Posterior cingulate gyrus (tissue), 11 donors: Measurements from ENCODE around the gene CA4.
A peak's percentile ranks its signal among the peaks of the same experiment; 100 is the strongest.
"Not testable (repeated sequence)": the region's sequence is repeated elsewhere in the genome, so short reads cannot be mapped to it uniquely, and the experiment has no call there.

Experiments
- DNase-seq, 10 donors: peaks; one replicate each; pipeline versions ENCODE4 v3.0.0 to v3.0.0-alpha.2; 2020 to 2021; ENCODE audit warnings: mixed read lengths in 3 of 10
- intact Hi-C: fragments of 100-400 bp; cut with DNase I; formaldehyde crosslinking; loops from one replicate; pipeline ENCODE4 v1.15.1; 2023

Gene CA4

DNA sequence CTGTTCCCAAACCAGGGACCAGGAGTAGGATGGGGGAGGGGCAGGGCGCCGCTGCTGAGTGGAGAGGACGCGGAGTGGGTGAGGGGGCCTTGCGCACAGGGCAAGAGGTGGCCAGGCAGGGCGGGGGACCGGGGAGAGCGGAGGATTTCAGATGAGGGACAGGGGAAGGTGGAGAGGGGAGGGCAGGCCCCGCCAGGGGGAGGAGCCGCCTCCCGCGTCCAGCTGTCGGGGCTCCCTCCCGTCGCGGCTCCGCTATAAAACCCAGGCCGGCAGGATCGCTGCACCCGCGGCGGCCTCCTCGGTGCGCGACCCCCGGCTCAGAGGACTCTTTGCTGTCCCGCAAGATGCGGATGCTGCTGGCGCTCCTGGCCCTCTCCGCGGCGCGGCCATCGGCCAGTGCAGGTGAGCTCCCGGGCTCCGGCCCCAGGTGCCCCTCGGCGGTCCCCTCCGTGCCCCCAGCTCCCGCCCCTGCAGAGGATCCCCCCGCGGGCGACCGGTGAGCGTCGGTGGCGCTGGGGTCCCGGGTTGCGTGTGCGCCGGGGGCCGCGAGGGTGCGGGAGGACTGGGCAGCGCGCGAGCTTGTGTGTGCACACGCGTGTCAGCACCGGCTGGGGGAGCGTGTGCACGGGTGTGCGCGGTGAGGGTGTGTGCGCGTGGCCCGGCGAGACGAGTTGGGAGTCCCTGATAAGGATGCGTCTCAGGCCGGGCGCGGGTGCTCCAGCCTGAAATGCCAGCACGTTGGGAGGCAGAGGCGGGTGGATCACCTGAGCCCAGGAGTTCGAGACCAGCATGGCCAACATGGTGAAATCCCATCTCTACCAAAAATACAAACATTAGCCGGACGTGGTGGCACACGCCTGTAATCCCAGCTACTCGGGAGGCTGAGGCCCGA is at the start of gene CA4:
TSS of gene CA4 (plus strand) at position 283 of the 892 bp plus-strand sequence. CDS start at position 345, 62 bp downstream.
- peak in 1 of 10 donors; percentile 76 for DNase-seq
- intact Hi-C loops = loop anchor here (10.0 kb wide), 1 partner anchor 285 kb away; no protein-coding TSS in a partner anchor

DNA sequence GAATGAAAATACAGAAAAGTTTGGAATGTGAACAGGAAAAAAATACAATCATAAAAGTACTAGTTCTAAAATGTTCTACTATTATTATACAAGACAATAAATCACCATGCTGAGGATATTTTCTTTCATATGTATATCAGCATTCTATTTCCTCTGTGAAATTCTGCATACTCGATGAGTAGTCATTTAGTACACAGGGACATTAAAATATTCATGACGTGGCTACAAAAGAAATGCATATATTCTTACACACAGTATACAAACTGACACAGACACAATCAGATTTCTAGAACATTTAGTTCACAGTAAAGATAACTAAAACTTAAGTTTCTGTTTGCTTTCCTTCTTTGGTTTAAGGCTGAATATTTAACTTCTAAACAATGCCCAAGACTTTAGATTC is 49.2 kb upstream of the CA4 start:
- intact Hi-C loops = loop anchor here (10.0 kb wide), 1 partner anchor 334 kb away; no protein-coding TSS in a partner anchor
- not testable (repeated sequence) for DNase-seq

DNA sequence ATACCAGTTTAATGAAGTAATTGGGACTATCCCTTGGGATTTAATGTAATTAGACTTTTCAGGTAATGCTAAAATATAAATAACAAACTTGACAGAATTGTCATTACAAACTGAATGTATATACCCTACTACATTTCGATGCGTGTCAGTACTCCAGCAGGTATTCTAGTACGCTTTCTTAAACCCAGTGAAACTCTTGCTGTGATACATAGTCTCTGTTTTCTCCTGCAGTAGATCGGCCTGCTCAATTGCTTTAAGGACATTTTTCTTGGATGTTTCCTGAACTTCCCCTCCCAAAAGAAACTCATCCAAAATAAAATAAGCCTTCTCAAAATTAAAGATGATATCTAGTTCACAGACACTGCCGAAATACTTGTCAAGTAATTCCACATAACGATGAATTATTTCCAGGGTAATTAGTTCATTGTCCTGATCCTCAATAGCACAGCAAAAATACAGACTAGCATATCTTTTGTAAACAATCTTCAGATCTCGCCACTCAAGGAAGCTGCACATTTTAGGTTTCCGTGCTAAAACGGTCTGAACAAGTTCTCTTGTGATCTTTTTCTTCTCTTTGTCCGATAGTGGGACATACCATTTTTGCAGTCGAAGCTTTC is 47.6 kb upstream of the CA4 start:
- not testable (repeated sequence) for DNase-seq
- intact Hi-C loops = loop anchor here (10.0 kb wide), 1 partner anchor 333 kb away; no protein-coding TSS in a partner anchor

DNA sequence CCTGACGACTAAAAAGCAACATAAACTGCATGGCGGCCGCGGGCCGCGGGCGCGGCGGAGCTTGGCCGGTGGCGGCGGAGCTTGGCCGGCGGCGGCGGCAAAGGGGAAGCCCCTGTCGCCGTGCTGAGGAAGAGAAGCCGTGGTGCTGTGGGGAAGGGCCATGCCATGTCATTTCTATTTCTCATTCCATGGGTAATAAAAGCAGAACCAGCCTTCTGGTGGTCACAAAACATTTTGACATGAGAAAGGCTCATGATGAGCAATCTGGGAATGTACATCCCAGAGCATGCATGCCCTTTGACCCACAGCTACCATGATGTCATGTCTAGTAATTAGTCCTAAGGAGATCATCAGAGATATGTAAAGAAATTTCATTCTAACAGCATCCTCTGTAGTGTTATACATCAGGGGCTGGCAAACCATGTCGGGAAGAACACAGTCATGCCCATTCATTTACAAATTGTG is 47.1 kb upstream of the CA4 start:
- DNase-seq = peak in 4 of 10 donors; percentile 18 to 85 (median 36)

DNA sequence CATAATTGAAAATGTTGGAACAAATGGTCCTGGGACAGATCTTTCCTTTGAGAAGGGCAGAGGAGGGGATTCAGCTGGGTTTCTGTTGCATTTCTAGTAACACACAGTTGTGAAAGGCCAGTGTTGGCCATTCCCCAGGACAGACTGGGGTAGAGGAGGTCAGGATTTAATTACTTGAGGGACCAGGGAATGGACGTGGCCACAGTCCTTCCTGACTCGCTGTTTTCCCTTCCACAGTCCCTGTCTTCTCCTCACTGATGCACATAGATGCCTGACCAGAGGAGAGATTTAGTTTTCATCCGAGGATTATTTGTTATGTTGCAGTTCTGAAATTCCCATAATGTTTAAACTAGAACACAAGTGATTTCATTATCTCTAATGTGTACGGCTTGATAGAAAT is 45.8 kb upstream of the CA4 start:
- no peak for DNase-seq
- intact Hi-C loops = loop anchor here (10.0 kb wide), 1 partner anchor 331 kb away; no protein-coding TSS in a partner anchor

More for the DNA sequence above, 47.1 kb upstream of the CA4 start:
- intact Hi-C loops = loop anchor here (10.0 kb wide), 1 partner anchor 332 kb away; no protein-coding TSS in a partner anchor

DNA sequence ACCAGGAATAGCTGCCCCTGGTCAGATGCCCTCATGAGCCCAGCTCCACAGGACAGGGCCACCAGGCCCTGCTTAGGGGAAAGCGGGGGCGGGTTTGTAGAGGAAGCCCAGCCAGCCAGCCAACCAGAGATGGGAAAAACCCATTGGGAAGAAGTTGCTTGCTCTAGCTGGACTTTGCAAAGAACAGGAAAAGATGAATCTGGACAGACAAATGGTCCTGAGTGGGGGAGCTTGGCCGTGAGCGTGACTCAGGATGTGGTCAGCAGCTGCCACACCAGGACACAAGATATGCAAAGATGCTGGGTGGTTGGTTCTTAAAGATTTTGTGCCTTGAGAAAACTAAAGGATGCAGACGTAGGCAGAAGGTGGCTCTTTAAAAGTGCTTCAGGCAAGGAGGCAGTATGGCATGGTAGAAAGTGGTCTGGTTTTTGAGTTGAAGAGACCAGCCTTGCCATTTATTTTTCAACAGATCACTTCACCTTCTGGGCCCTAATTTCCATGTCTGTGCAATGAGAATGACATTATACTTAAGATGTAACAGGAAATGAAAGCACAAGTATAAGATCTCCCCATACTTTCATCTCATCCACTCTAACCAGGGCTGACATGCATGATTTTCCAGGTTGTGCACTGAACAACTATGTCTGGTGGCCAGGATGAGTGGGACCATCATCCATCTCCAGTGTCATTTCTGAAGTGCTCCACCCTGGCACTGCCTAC is 43.3 kb upstream of the CA4 start:
- DNase-seq = peak in 1 of 10 donors; percentile 22
- intact Hi-C loops = loop anchor here (10.0 kb wide), 1 partner anchor 328 kb away; no protein-coding TSS in a partner anchor

DNA sequence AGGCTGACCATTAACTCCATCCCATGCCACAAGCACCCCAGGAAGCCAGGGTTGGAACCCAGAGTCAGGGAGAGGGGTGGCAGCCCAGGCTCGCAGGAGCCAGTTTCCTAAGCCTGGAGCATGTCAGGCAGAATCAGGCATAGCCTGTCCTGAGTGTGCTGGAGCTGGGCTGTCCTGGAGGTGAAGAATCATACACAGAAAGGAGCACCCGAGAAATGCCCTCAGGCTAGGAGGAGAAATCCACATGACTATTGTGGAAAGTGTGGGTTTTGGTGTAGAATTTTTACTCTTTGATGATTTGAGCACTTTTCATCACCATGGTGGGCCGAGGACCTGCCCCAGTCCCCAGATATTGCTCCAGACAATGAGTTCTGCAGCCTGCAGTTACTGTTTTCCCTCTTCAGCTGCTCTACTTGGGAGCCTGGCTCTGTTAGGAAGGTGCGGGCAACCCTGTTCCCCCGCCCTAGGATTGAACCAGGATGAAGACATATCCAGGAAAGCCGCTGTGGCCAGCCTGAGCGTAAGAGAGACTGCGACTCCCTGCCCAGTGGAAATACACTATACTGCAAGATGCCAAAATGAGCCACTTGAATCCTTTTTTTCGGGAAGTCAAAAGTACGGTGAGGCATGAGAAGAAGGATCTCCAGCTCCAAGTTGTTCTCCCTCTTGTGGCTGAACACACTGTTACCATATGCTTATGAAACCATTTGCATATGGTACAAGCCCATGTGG is 42.1 kb upstream of the CA4 start:
- DNase-seq = peak in 1 of 10 donors; percentile 33
- intact Hi-C loops = loop anchor here (10.0 kb wide), 1 partner anchor 327 kb away; no protein-coding TSS in a partner anchor

DNA sequence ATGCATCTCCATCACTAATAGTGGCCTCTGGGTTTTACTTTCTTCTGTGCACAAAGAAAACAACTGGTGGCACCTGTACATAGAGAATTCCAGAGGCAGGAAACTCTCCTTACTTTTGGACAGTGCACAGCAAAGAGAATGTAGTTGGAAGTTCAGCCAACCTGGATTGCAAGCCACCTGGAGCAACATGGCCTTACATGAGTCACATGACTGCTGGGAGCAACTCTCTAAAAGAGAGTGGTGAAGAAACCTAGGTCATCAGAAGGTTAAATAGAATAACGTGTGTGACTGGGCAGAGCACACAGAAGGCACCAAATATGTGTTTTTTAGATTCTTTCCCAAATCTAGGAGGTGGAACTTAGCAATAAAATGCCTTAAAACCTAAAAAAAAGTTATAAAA is 41.5 kb upstream of the CA4 start:
- intact Hi-C loops = loop anchor here (10.0 kb wide), 1 partner anchor 326 kb away; no protein-coding TSS in a partner anchor
- DNase-seq = not testable (repeated sequence)

DNA sequence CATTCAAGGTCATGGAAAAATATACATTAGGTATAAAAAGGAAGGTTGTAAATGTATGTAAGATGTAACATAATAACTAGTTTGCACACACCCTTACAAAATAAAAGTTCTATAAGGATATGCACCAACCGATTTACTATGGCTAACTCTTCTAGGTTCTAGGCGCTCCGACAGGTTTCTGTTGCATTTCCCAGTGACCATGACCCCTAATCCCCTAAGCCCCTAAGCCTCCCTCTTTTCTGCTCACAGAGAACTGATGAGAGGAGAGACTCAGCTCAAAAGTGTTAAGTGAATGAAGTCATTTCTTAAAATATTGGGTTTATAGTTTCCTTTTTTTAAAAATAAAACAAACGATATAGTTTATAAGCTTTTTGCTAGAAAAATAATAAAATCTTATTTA is 41.1 kb upstream of the CA4 start:
- intact Hi-C loops = loop anchor here (10.0 kb wide), 1 partner anchor 326 kb away; no protein-coding TSS in a partner anchor
- DNase-seq = no peak

DNA sequence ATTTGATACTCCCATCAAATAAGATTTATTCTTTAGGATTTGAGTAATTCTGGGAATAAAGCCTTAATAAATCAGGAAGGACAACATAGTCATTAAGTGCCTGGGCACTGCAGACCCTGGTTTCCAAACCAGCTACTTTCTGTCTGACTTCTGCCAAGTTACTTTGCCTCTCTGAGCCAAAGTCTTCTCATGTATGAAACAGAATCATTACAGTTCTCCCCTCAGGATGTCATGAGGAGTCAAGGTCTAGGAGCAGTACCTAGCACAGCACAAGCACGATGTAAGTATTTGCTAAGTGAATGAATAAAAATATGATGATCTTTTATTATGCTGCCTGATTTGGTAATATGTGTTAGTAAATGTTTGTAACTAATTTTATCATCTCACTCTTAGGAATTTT is 40.6 kb upstream of the CA4 start:
- DNase-seq = no peak
- intact Hi-C loops = loop anchor here (10.0 kb wide), 1 partner anchor 326 kb away; no protein-coding TSS in a partner anchor

DNA sequence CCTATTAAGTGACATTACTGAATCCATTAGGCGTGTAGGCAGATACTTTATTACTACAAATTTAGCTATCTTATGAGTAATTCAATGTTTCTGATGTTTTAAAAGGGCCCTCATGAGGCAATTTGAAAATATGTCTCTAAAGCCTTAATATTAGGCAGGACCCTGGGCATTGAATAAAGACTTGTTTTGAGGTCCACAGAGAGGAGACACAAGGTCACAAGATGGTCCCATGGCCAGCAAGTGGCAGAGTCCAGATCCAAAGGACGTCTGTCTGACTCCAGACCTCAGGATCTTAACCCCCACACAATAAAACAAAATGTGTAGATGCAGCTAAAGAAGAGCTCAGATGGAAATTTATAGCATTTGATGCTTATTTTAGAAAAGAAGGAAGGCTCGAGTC is 39.2 kb upstream of the CA4 start:
- no peak for DNase-seq
- intact Hi-C loops = no loop called here

DNA sequence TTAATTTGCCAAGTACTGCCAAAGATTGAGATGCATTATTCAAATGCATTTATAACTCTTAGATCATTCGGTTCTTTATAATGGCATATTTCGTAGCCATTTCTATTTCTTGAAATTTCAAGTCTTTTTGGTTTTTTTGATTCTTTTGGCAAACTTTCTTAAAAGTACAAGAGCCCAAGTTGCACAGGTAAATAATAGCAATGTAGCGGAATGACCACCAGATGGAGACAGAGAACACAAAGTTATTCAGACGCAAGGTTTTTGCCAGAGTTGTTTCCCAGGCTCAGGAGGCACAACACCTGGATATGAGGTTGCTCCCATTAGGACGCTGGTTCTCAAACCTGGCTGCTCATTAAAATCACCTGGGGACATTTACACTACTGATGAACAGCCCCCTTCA is 38.1 kb upstream of the CA4 start:
- intact Hi-C loops, DNase-seq: not testable (repeated sequence)

DNA sequence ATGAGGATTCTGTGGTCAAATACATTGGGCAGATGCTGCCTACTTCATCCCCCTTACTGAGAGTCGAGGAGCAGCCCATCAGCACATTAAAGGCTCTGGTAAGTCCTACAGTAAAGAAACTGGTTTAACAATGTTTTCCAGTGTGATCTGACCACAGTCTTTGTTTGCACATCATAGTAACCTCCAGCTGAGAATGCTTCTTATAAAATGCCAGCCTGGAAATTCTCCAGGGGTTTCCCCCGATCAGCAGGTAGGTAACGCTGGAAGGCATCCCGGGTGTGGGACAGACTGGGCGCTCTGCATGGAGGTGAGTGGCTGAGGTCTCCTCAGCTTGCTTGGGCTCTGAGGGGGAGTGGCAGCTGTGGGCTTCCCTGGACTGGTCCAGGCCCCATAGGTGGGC is 34.4 kb upstream of the CA4 start:
- DNase-seq, intact Hi-C loops: not testable (repeated sequence)

DNA sequence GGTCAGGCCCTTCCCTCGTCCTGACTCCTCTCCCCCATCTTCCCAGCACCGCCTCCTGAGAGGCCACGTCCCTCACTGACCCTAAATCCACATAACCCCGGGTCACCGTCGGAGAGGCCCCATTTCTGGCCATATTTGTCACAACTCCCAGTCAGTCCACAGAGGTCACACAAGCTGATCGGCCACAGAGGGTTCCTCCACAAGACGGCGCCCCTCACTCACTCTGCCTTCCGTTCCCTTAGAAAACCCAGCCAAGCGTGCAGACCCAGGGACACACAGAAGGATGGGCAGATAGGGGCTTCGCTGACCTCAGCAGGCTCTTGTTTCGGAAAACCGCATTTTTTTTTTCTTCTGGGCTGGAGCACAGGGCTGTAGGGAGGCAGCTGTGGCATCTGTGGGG is 33.6 kb upstream of the CA4 start:
- intact Hi-C loops, DNase-seq: not testable (repeated sequence)

DNA sequence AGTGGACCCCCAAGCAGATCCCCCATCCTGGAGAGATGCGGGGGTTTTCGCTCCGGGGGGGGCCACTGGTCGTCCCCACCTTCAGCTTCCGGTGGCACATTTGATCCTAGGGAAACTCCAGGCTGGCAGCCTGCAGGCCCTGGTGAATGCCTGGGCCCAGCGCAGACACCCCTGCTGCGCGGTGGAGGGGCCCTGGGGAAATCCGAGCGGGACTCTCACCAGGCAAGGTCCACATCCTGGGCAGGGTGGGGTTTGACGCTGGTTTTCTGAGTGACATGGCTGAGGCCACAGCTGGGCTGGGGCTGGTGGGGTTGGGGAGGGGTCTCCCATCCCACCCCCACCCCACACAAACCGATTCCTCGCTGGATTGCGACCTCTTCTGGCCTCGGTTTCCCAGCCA is 30.6 kb upstream of the CA4 start:
- DNase-seq, intact Hi-C loops: not testable (repeated sequence)

DNA sequence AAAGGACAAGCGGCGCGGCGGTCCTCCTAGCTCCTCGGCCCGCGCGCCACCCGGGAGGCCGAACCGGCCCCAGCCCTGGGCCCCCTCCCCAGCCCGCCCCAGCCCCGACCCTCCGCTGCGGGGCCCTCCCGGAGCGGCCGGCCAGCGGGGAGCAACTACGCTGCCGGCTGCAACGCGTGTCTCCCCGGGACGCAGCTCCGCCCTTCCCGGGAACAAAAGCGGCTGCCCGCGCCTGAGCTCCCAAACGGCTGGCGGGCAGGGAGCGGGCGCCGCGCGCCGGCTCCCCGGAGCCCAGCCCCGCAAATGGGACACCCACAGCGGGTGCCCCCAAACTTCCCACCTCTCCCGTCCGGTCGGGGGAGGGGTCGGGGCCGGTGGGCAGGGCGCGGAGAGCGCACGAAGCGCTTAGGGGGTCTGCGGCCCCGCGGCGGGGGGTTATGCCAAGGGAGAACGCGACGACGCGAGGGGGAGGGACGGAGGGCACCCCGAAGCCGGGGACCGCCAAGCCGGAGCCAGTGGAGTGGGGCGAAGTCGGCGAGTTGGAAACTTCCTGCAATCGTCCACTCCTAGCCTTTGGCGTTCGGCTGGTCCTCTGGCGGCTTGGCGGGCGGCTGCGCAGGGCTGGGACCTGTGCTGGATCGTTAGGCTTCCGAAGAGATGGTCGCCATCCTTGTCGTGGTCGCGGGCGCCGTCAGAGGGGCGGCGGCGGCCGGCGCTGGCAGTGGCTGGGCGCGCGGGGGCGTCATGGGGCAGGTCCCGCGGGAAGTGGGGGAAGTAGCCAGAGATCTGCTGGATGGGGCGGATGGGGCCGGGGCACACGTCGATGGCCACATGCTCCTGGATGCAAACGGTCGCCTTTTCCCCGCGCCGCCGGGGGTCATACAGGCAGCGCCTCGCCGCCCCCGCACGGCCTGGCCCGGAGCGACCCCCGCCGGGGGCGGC is 29.7 kb upstream of the CA4 start:
- intact Hi-C loops = not testable (repeated sequence)

DNA sequence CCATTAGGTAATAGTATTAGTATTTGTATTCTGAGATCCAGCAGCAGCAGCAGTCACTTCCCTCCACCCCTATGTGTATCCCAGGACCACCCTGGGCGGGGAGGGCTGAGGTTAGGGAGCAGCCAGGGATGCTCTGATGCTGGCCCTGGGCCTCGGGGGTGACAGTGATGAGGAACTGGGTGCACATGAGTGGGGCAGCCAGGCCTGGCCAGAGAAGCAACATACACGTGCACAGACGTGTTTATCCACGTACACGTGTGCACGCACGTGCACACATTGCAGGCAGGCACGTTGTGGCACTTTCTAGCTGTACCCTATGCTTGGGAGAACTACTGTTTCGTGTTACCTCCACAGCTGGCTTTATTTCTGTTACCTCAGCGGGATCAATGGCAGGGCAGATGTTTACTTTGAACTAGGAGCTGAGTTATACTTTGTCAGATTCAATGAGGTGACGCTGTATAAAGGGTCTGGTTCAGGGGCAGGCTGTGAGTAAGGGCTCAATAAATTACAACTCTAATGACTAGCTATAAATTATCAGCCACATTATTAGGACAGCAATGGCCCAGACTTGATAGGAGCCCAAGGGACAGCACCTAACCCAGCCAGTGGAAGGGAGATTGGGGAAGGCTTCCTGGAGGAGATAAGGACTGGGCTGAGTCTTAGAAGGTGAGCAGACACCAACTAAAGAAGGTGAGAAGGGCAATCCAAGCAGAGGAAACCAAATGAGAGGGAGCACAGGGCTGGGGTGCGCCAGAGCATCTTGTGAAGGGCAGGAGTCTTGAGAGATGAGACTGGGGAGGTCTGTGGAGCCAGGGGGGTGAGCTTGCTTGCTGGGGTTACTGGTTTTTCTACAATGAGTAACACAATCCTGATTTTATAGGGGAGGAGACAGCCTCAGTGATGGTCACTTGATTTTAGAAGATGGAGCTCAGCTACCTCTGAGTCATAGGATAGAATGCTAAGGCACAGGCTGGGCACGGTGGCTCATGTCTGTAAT is 22.4 kb upstream of the CA4 start:
- peak in 1 of 10 donors; percentile 65 for DNase-seq
- intact Hi-C loops = no loop called here

More for the DNA sequence above, 29.7 kb upstream of the CA4 start:
- DNase-seq = not testable (repeated sequence)
